ENCODE results near the gene PPP2R2C. TPM values are rescaled to one million over a fixed set of nuclear protein-coding genes. Genes with fewer than 3 reads are reported as not detected.

The PPP2R2C gene
- total and polyA plus RNA-seq, 9 of the 15 experiments (the other 6 are each of a cell fraction or from before 2014, with no cell fraction given): 0.04 to 0.06 TPM; not detected in 7

DNA sequence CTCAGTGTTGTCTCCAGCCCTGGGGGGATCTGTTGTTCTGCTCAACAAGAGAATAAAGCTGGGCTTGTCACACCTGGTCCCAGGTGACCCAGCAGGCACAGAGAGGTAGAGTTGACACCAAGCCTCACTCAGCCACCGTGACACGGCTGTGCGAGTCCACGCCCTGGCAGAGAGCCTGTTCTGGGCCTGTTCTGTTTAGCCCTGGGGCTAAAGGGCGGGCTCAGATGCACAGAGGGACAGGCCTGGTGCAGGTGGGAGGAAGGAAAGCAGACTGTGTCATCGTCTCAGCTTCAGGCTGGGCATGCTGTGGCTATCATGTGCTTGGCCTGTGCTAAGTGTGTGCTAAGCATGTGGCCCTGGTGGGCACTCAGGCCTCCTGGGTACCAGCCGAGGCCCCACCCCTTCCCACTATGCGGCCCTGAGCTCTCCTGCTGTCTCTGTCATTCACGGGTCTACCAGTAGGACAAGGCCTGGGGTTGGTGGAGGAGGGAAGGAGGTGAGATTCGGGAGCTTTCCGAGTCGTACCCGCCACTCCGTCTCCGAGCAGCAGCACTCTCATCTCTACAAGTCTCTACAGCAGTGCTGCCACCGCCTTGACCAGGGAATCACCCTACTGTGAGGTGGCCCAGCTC lies 191.9 kb downstream of the PPP2R2C start:
- Histone ChIP-seq H3K27me3 (ENCODE audit: control insufficient read depth in 2 of 2, insufficient read depth in 2 of 2, low read length in 2 of 2) (peaks cover 0 to 57% of the 10 kb centered on the region in 2 experiments; a peak in 3 of 5 replicates), H4K20me1 (replicated peaks; ENCODE audit: control insufficient read depth, insufficient read depth, low read length) (peaks cover 10% of the 10 kb centered on the region; the same call in 1 of the 2 replicates), H3K27ac (ENCODE audit: extremely low read depth, low read depth, low read length) (no peak overlapping the region), H3K4me3 (no peak overlapping the region), H3K4me1 (replicated peaks in 1 of 2; ENCODE audit: control insufficient read depth in 2 of 2, insufficient read depth in 2 of 2, low read length in 2 of 2) (peaks cover 0 to 5% of the 10 kb centered on the region in 2 experiments; a peak in 2 of 5 replicates), H3K9me3 (replicated peaks; ENCODE audit: control insufficient read depth, insufficient read depth, low read depth, low read length) (no peaks in the 10 kb centered on the region), H3K9ac (ENCODE audit: insufficient read depth in 1 of 2, low read depth in 2 of 2, low read length in 2 of 2) (no peak overlapping the region; a peak in 1 of 4 replicates), H3K4me2 (ENCODE audit: insufficient read depth, low read length) (no peak overlapping the region), H3K79me2 (ENCODE audit: control insufficient read depth, insufficient read depth, low read length) (no peaks in the 10 kb centered on the region), H2AFZ (ENCODE audit: low read depth, low read length) (no peak overlapping the region), H3K9me1 (ENCODE audit: control insufficient read depth, insufficient read depth, low read length) (no peaks in the 10 kb centered on the region), H3K36me3 (ENCODE audit: control insufficient read depth, insufficient read depth, low read length) (no peaks in the 10 kb centered on the region)
- FAIRE-seq (no peak), DNase-seq (ENCODE audit: extremely low read depth in 1 of 4, low spot score in 3 of 4) (no peak), ATAC-seq (no peak)
- in situ Hi-C loops (cut with MboI): no loop called here
- WGBS (ENCODE audit: insufficient coverage, low coverage, missing lambda C conversion rate): 0% methylated on average over 15 of the region's 16 CpGs
- POLR2A ChIA-PET: no interaction called here
- no TSS peak for BruUV-seq (replicated peaks)
- TF ChIP-seq CTCFL (IDR thresholded peaks at IDR 0.05; ENCODE audit: borderline replicate concordance, insufficient read depth, low read depth, low read length, poor library complexity, severe bottlenecking): no peak
- TF ChIP-seq ZNF140 (CRISPR knock-in tag; IDR thresholded peaks at IDR 0.05): no peak
- no peak for TF ChIP-seq EGR1 (conservative IDR thresholded peaks at IDR 0.05)
- no peak for TF ChIP-seq RFX7 (CRISPR knock-in tag; IDR thresholded peaks at IDR 0.05)
- TF ChIP-seq NFXL1 (CRISPR knock-in tag; IDR thresholded peaks at IDR 0.05): no peak
- TF ChIP-seq ZNF239 (CRISPR knock-in tag; IDR thresholded peaks at IDR 0.05): no peak
- TF ChIP-seq NR1H2 (CRISPR knock-in tag; IDR thresholded peaks at IDR 0.05): no peak
- no peak for TF ChIP-seq ZFX (CRISPR knock-in tag; IDR thresholded peaks at IDR 0.05)
- TF ChIP-seq SRSF3 (IDR thresholded peaks at IDR 0.05; ENCODE audit: insufficient read depth, low read length): no peak
- TF ChIP-seq ZNF507 (tag; conservative IDR thresholded peaks at IDR 0.05): no peak
- CTCF ChIA-PET (ENCODE audit: low intra/inter-chr PET ratio): no interaction called here
- intact Hi-C loops (cut with micrococcal nuclease): no loop called here
